Tibial nerve (tissue), 4 donors: ENCODE data around the gene ZNF335.

Experiments
- EP300 ChIP-seq, 2 donors: sonication (generic); formaldehyde crosslinking; IDR thresholded peaks; one replicate each; pipeline ENCODE4 v1.6.1; 2017; ENCODE audit warnings: antibody characterized with exemption in 2 of 2, mild to moderate bottlenecking in 1 of 2
- POLR2A ChIP-seq, 2 donors: fragments of 450-650 bp; IDR thresholded peaks; one replicate each; pipeline ENCODE4 v1.6.1; 2017; ENCODE audit warnings: antibody characterized with exemption in 2 of 2, mild to moderate bottlenecking in 2 of 2, moderate library complexity in 2 of 2
- TF ChIP-seq, protein P1 (sequence below), 5 experiments: fragments of 200-600 bp in 3 of 5; fragments of 450-650 bp in 2 of 5; sonication (generic) in 3 of 5; IDR thresholded peaks; one replicate each; pipeline ENCODE4 v1.5.1; 2016 to 2019; ENCODE audit warnings: antibody characterized with exemption in 5 of 5, mild to moderate bottlenecking in 3 of 5, moderate library complexity in 2 of 5

DNA sequence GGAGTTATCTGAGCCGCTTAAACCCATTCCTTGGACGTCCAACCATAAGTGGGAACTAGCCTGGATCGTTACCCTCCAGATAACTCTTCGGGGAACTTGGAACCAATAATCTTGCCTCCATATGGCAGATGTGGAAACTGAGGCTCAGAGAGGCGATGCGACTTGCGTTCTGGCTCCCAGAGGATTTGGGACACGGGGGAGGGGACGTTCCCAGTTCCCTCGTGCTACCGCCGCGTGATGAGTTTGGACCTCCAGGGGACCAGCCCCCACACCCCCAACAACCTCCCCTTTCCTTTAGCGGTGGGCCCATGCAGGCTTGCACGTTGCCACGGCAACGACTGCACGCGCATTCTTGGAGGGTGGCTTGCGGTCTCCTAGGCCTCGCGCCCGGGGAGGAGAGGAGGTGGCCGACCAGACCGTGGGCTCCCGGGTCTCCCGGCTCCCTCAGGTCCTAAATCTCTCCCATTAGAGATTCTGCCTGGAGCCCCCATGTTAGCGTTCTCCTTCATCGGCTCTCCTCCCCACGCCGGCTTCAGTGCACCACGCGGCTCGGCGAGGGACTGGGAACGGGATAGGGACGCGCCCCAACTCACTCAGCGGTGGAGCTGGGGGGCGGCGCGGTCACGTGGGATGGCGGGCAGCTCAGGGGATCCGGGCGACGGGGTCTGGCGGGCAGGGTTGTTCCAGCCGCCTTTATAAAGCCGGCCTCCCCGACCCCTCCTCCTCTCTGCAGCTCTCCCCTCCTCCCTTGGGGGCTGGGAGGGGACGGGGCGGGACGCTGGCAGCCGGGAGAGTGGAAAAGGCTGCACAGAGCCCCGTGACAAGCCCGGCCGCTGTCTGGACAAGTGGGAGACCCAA lies 60.3 kb downstream of the ZNF335 start, which contains the start of gene PLTP:
- TF ChIP-seq, protein P1, sequence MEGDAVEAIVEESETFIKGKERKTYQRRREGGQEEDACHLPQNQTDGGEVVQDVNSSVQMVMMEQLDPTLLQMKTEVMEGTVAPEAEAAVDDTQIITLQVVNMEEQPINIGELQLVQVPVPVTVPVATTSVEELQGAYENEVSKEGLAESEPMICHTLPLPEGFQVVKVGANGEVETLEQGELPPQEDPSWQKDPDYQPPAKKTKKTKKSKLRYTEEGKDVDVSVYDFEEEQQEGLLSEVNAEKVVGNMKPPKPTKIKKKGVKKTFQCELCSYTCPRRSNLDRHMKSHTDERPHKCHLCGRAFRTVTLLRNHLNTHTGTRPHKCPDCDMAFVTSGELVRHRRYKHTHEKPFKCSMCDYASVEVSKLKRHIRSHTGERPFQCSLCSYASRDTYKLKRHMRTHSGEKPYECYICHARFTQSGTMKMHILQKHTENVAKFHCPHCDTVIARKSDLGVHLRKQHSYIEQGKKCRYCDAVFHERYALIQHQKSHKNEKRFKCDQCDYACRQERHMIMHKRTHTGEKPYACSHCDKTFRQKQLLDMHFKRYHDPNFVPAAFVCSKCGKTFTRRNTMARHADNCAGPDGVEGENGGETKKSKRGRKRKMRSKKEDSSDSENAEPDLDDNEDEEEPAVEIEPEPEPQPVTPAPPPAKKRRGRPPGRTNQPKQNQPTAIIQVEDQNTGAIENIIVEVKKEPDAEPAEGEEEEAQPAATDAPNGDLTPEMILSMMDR (IDR thresholded peaks at IDR 0.05), result no peak
- TF ChIP-seq POLR2A (IDR thresholded peaks at IDR 0.05), result peak in 1 of 2 donors; percentile 37
- TF ChIP-seq EP300 (IDR thresholded peaks at IDR 0.05), result peak in 1 of 2 donors; percentile 36
